K562 (cell line): ENCODE measurements around the gene CLCF1. TPM values are rescaled to one million over a fixed set of nuclear protein-coding genes. Genes with fewer than 3 reads are reported as not detected.

ENCODE experiments used
- CHD1 ChIP-seq: fragments of 200-600 bp; sonication (generic); IDR thresholded peaks from one replicate; pipeline ENCODE4 v1.6.1; 2012; ENCODE audit warnings: mild to moderate bottlenecking, moderate library complexity, low read length, inconsistent platforms
- ELF4 ChIP-seq: fragments of 450-650 bp; formaldehyde crosslinking; IDR thresholded peaks from 2 replicates; pipeline ENCODE4 v1.4.0; 2022; ENCODE audit warnings: missing genetic modification characterization
- HMG20B ChIP-seq: fragments of 250-450 bp; sonication (Bioruptor Pico); IDR thresholded peaks from 2 replicates; pipeline ENCODE4 v1.5.0; 2021; ENCODE audit warnings: mild to moderate bottlenecking
- HNRNPH1 ChIP-seq: fragments of 200-400 bp; formaldehyde crosslinking; optimal IDR thresholded peaks from 2 replicates; pipeline ENCODE3; 2017; ENCODE audit warnings: low read depth, mild to moderate bottlenecking, low read length, moderate library complexity
- KAT7 ChIP-seq: sonication (generic); formaldehyde crosslinking; IDR thresholded peaks from 2 replicates; pipeline ENCODE4 v1.8.0; 2022; ENCODE audit warnings: missing genetic modification reagents, mild to moderate bottlenecking, borderline replicate concordance
- KHSRP ChIP-seq: fragments of 450-650 bp; IDR thresholded peaks from 2 replicates; pipeline ENCODE4 v1.6.1; 2017
- KLF16 ChIP-seq: IDR thresholded peaks from 2 replicates; pipeline ENCODE4 v1.6.1; 2016; ENCODE audit warnings: antibody characterized with exemption
- MAFG ChIP-seq: fragments of 450-650 bp; conservative IDR thresholded peaks from 2 replicates; pipeline ENCODE4 v1.6.1; 2016; ENCODE audit warnings: missing genetic modification characterization, missing compliant biosample characterization
- MAZ ChIP-seq, 2 experiments: fragments of 450-650 bp in 1 of 2; sonication (generic) in 1 of 2; formaldehyde crosslinking; IDR thresholded peaks in 1 of 2; conservative IDR thresholded peaks in 1 of 2; 2 replicates each; pipeline versions ENCODE4 v1.4.0 to v1.5.0; 2020; ENCODE audit warnings: mild to moderate bottlenecking in 1 of 2, missing genetic modification reagents in 1 of 2
- NR2C2 ChIP-seq, 2 experiments: fragments of 200-800 bp in 1 of 2; sonication (Bioruptor generic) in 1 of 2; sonication (generic) in 1 of 2; formaldehyde crosslinking in 1 of 2; IDR thresholded peaks; 2 replicates each; pipeline versions ENCODE4 v1.6.1 to v1.8.0; 2016 to 2022; ENCODE audit warnings: mild to moderate bottlenecking in 1 of 2, missing compliant biosample characterization in 1 of 2, missing genetic modification characterization in 1 of 2, missing genetic modification reagents in 1 of 2
- PATZ1 ChIP-seq: fragments of 250-450 bp; sonication (Bioruptor Pico); IDR thresholded peaks from 2 replicates; pipeline ENCODE4 v1.5.0; 2020; ENCODE audit warnings: mild to moderate bottlenecking, borderline replicate concordance
- RCOR1 ChIP-seq, 2 experiments: IDR thresholded peaks; 2 replicates each; pipeline ENCODE4 v1.6.1; 2012; ENCODE audit warnings: low read depth in 2 of 2, low read length in 2 of 2, borderline replicate concordance in 1 of 2, improper control_type of control experiment in 1 of 2
- SIRT6 ChIP-seq: IDR thresholded peaks from one replicate; pipeline ENCODE4 v1.6.1; 2012; ENCODE audit warnings: low read depth, mild to moderate bottlenecking, control low read depth, inconsistent platforms, low read length, moderate library complexity
- SRSF1 ChIP-seq: fragments of 200-400 bp; formaldehyde crosslinking; IDR thresholded peaks from 2 replicates; pipeline ENCODE4 v1.6.1; 2017; ENCODE audit warnings: mild to moderate bottlenecking, low read depth, low read length, moderate library complexity
- TARDBP ChIP-seq: fragments of 450-650 bp; IDR thresholded peaks from 2 replicates; pipeline ENCODE4 v1.6.1; 2016
- ZNF740 ChIP-seq, 3 experiments: fragments of 200-800 bp in 1 of 3; sonication (Bioruptor generic) in 1 of 3; sonication (generic) in 1 of 3; formaldehyde crosslinking in 1 of 3; IDR thresholded peaks; 2 replicates each; pipeline versions ENCODE4 v1.6.1 to v1.8.0; 2016 to 2022; ENCODE audit warnings: mild to moderate bottlenecking in 2 of 3, missing compliant biosample characterization in 2 of 3, missing genetic modification characterization in 2 of 3, missing genetic modification reagents in 1 of 3
- polyA plus RNA-seq, 8 experiments: library from polyadenylated mRNA; depleted of rRNA in 4 of 8; stranded (reverse) in 5 of 8; unstranded in 3 of 8; fragments of >200 nt; fragmentation: Nextera tagmentation in 2 of 8; fragmentation: Illumina TruSeq in 1 of 8; extraction: Ambion mirVana in 2 of 8; extraction: Trizol in 1 of 8; gene quantifications; 2 replicates each; pipeline versions ENCODE4 v1.2.1 to v1.2.3, GENCODE V29; 2011 to 2014; ENCODE audit warnings: inconsistent platforms in 1 of 8, missing spikeins in 1 of 8
- total RNA-seq, 7 experiments: library from RNA; depleted of rRNA in 6 of 7; stranded (reverse); fragments of >200 nt in 6 of 7; fragmentation: Illumina TruSeq in 2 of 7; extraction: Trizol in 2 of 7; gene quantifications; 2 replicates each; pipeline versions ENCODE4 v1.2.1 to v1.2.3, GENCODE V29; 2011 to 2021; ENCODE audit warnings: low replicate concordance in 1 of 7
- TF ChIP-seq, protein P1 (sequence below): sonication (generic); formaldehyde crosslinking; IDR thresholded peaks from 2 replicates; pipeline ENCODE4 v1.9.0; 2022; ENCODE audit warnings: mild to moderate bottlenecking, missing genetic modification reagents
- TF ChIP-seq, protein P2 (sequence below): fragments of 250-450 bp; sonication (Bioruptor Pico); IDR thresholded peaks from 2 replicates; pipeline ENCODE4 v1.5.0; 2021

Gene CLCF1
- total and polyA plus RNA-seq, 9 of the 15 experiments (the other 6 are each of a cell fraction or from before 2014, with no cell fraction given): 0.49 to 5.8 (median 3.0) TPM

- TF ChIP-seq PATZ1 (CRISPR knock-in tag) (peak; percentile 58; the same call in 1 of the 2 replicates), NR2C2 (CRISPR knock-in tag; IDR thresholded peaks at IDR 0.05) (no peak), NR2C2 (tag; IDR thresholded peaks at IDR 0.05) (0 out of 2 replicates have a peak, but pooled peaks have one; percentile 31), MAFG (tag) (no peak), KAT7 (CRISPR knock-in tag) (0 out of 2 replicates have a peak, but pooled peaks have one; percentile 29), CHD1 (no peak), SIRT6 (no peak), KHSRP (no peak), ZNF740 (CRISPR knock-in tag; IDR thresholded peaks at IDR 0.05) (0 out of 2 replicates have a peak, but pooled peaks have one; percentile 59), ZNF740 (tag; IDR thresholded peaks at IDR 0.05) (no peak), SRSF1 (no peak), RCOR1 (IDR thresholded peaks at IDR 0.05; ENCODE audit: borderline replicate concordance in 1 of 2, low read depth in 2 of 2, low read length in 2 of 2) (peak in 1 of 2 experiments; percentile 45; a peak in 1 of 4 replicates), KLF16 (peak; percentile 58; the same call in 1 of the 2 replicates), ELF4 (CRISPR knock-in tag) (peak; percentile 28; the same call in 1 of the 2 replicates), TARDBP (peak; percentile 64; the same call in 1 of the 2 replicates), MAZ (CRISPR knock-in tag; conservative IDR thresholded peaks at IDR 0.05 in 1 of 2, IDR thresholded peaks at IDR 0.05 in 1 of 2) (peak; percentile 46 to 91; a peak in 3 of 4 replicates), HMG20B (CRISPR knock-in tag) (no peak), HNRNPH1 (no peak)
- TF ChIP-seq, protein P1, sequence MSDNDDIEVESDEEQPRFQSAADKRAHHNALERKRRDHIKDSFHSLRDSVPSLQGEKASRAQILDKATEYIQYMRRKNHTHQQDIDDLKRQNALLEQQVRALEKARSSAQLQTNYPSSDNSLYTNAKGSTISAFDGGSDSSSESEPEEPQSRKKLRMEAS (CRISPR knock-in tag): no peak
- TF ChIP-seq, protein P2, sequence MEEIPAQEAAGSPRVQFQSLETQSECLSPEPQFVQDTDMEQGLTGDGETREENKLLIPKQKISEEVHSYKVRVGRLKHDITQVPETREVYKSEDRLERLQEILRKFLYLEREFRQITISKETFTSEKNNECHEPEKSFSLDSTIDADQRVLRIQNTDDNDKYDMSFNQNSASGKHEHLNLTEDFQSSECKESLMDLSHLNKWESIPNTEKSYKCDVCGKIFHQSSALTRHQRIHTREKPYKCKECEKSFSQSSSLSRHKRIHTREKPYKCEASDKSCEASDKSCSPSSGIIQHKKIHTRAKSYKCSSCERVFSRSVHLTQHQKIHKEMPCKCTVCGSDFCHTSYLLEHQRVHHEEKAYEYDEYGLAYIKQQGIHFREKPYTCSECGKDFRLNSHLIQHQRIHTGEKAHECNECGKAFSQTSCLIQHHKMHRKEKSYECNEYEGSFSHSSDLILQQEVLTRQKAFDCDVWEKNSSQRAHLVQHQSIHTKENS: no peak
Observed at GRCh38 chr11:67356864-67357561, 16.4 kb downstream of the CLCF1 start (continued).
